K562 (cell line): ENCODE measurements around the gene NET1. TPM values are rescaled to one million over a fixed set of nuclear protein-coding genes. Genes with fewer than 3 reads are reported as not detected.

Experiments used
- ARID3A ChIP-seq: IDR thresholded peaks from 2 replicates; pipeline ENCODE4 v1.6.1; 2012; ENCODE audit warnings: low read depth, low read length, improper control_type of control experiment, borderline replicate concordance
- BRF1 ChIP-seq: IDR thresholded peaks from 3 replicates; pipeline ENCODE4 v1.6.1; 2011; ENCODE audit warnings: borderline replicate concordance, mild to moderate bottlenecking; ENCODE audit not compliant: insufficient read length; ENCODE audit errors: extremely low read depth
- CBFA2T3 ChIP-seq: fragments of 450-650 bp; IDR thresholded peaks from 2 replicates; pipeline ENCODE4 v1.6.1; 2017
- E2F1 ChIP-seq: sonication (generic); formaldehyde crosslinking; IDR thresholded peaks from 2 replicates; pipeline ENCODE4 v1.8.1; 2023; ENCODE audit warnings: mild to moderate bottlenecking, missing genetic modification reagents, moderate library complexity
- EHMT2 ChIP-seq: fragments of 450-650 bp; IDR thresholded peaks from 2 replicates; pipeline ENCODE4 v1.6.1; 2018; ENCODE audit warnings: antibody characterized with exemption
- ESRRA ChIP-seq: fragments of 450-650 bp; IDR thresholded peaks from 2 replicates; pipeline ENCODE4 v1.6.1; 2014; ENCODE audit warnings: low read depth, mild to moderate bottlenecking, moderate library complexity, borderline replicate concordance
- FOXJ2 ChIP-seq: fragments of 200-800 bp; sonication (Bioruptor generic); IDR thresholded peaks from 2 replicates; pipeline ENCODE4 v1.6.1; 2016; ENCODE audit warnings: missing genetic modification characterization, missing compliant biosample characterization
- FOXJ3 ChIP-seq: sonication (generic); formaldehyde crosslinking; IDR thresholded peaks from 2 replicates; pipeline ENCODE4 v1.4.0; 2020; ENCODE audit warnings: mild to moderate bottlenecking, missing genetic modification reagents
- GATAD2A ChIP-seq: fragments of 450-650 bp; IDR thresholded peaks from 2 replicates; pipeline ENCODE4 v1.6.1; 2017
- HDAC1 ChIP-seq, 2 experiments: fragments of 450-650 bp; IDR thresholded peaks; 2 replicates each; pipeline ENCODE4 v1.6.1; 2016 to 2017; ENCODE audit warnings: inconsistent platforms in 1 of 2, mild to moderate bottlenecking in 1 of 2, moderate library complexity in 1 of 2
- HDAC2 ChIP-seq: fragments of 450-650 bp; IDR thresholded peaks from 2 replicates; pipeline ENCODE4 v1.6.1; 2016; ENCODE audit warnings: mild to moderate bottlenecking
- HINFP ChIP-seq: fragments of 450-650 bp; conservative IDR thresholded peaks from 2 replicates; pipeline ENCODE4 v1.6.1; 2016; ENCODE audit warnings: missing genetic modification characterization, low read depth, mild to moderate bottlenecking, control low read depth, missing compliant biosample characterization
- KAT7 ChIP-seq: sonication (generic); formaldehyde crosslinking; IDR thresholded peaks from 2 replicates; pipeline ENCODE4 v1.8.0; 2022; ENCODE audit warnings: missing genetic modification reagents, mild to moderate bottlenecking, borderline replicate concordance
- MAX ChIP-seq: sonication (generic); formaldehyde crosslinking; IDR thresholded peaks from 2 replicates; pipeline ENCODE4 v1.9.0; 2022; ENCODE audit warnings: mild to moderate bottlenecking, missing genetic modification reagents
- MEF2A ChIP-seq: IDR thresholded peaks from 2 replicates; pipeline ENCODE4 v1.6.1; 2011; ENCODE audit warnings: low read depth, mild to moderate bottlenecking, low read length, moderate library complexity; ENCODE audit not compliant: control insufficient read depth
- MYBL2 ChIP-seq, 2 experiments: fragments of 450-650 bp in 1 of 2; sonication (generic) in 1 of 2; formaldehyde crosslinking in 1 of 2; IDR thresholded peaks; 2 replicates each; pipeline versions ENCODE4 v1.6.1 to v1.8.1; 2017 to 2022; ENCODE audit warnings: borderline replicate concordance in 1 of 2, inconsistent platforms in 1 of 2, low read depth in 1 of 2, mild to moderate bottlenecking in 1 of 2, missing genetic modification reagents in 1 of 2, moderate library complexity in 1 of 2
- NR2F6 ChIP-seq: fragments of 450-650 bp; formaldehyde crosslinking; IDR thresholded peaks from 2 replicates; pipeline ENCODE4 v1.4.0; 2020; ENCODE audit warnings: mild to moderate bottlenecking
- PHF20 ChIP-seq: fragments of 450-650 bp; IDR thresholded peaks from 2 replicates; pipeline ENCODE4 v1.6.1; 2018; ENCODE audit not compliant: partially characterized antibody
- TSC22D4 ChIP-seq: fragments of 450-650 bp; IDR thresholded peaks from 2 replicates; pipeline ENCODE4 v1.6.1; 2016; ENCODE audit warnings: missing genetic modification characterization, missing biosample characterization, control low read depth
- U2AF2 ChIP-seq: fragments of 200-400 bp; formaldehyde crosslinking; optimal IDR thresholded peaks from 2 replicates; pipeline ENCODE3; 2017; ENCODE audit warnings: low read depth, mild to moderate bottlenecking, low read length
- USF2 ChIP-seq: sonication (generic); formaldehyde crosslinking; IDR thresholded peaks from 2 replicates; pipeline ENCODE4 v1.5.0; 2020; ENCODE audit warnings: missing genetic modification reagents
- ZNF143 ChIP-seq: sonication (generic); formaldehyde crosslinking; IDR thresholded peaks from 2 replicates; pipeline ENCODE4 v1.9.0; 2022; ENCODE audit warnings: mild to moderate bottlenecking, missing genetic modification reagents
- ZNF41 ChIP-seq: fragments of 250-450 bp; sonication (Bioruptor Pico); conservative IDR thresholded peaks from 2 replicates; pipeline ENCODE4 v1.4.0; 2020; ENCODE audit warnings: mild to moderate bottlenecking
- ZNF583 ChIP-seq: fragments of 250-450 bp; sonication (Bioruptor Pico); IDR thresholded peaks from 2 replicates; pipeline ENCODE4 v1.4.0; 2020
- ZSCAN29 ChIP-seq: fragments of 450-650 bp; IDR thresholded peaks from 2 replicates; pipeline ENCODE4 v1.6.1; 2017
- polyA plus RNA-seq, 8 experiments: library from polyadenylated mRNA; depleted of rRNA in 4 of 8; stranded (reverse) in 5 of 8; unstranded in 3 of 8; fragments of >200 nt; fragmentation: Nextera tagmentation in 2 of 8; fragmentation: Illumina TruSeq in 1 of 8; extraction: Ambion mirVana in 2 of 8; extraction: Trizol in 1 of 8; gene quantifications; 2 replicates each; pipeline versions ENCODE4 v1.2.1 to v1.2.3, GENCODE V29; 2011 to 2014; ENCODE audit warnings: inconsistent platforms in 1 of 8, missing spikeins in 1 of 8
- total RNA-seq, 7 experiments: library from RNA; depleted of rRNA in 6 of 7; stranded (reverse); fragments of >200 nt in 6 of 7; fragmentation: Illumina TruSeq in 2 of 7; extraction: Trizol in 2 of 7; gene quantifications; 2 replicates each; pipeline versions ENCODE4 v1.2.1 to v1.2.3, GENCODE V29; 2011 to 2021; ENCODE audit warnings: low replicate concordance in 1 of 7

Gene NET1
- total and polyA plus RNA-seq, 9 of the 15 experiments (the other 6 are each of a cell fraction or from before 2014, with no cell fraction given), result 47.4 to 258 (median 106) TPM

GRCh38 chr10:5449823-5450222 is 37.5 kb downstream of the NET1 start (continued):
- no peak; the same call in 1 of the 2 replicates for TF ChIP-seq HINFP (tag)
- no peak for TF ChIP-seq ZNF583 (CRISPR knock-in tag)
- TF ChIP-seq ZNF41 (CRISPR knock-in tag), result 0 out of 2 replicates have a peak, but pooled peaks have one; percentile 18
- TF ChIP-seq ZSCAN29, result no peak
- peak in 1 of 2 experiments; percentile 76; a peak in 1 of 4 replicates for TF ChIP-seq HDAC1 (IDR thresholded peaks at IDR 0.05)
- TF ChIP-seq ARID3A, result no peak
- no peak for TF ChIP-seq TSC22D4
- no peak for TF ChIP-seq KAT7 (CRISPR knock-in tag)
- TF ChIP-seq BRF1, result no peak
- no peak for TF ChIP-seq FOXJ3 (CRISPR knock-in tag)
- TF ChIP-seq GATAD2A, result 0 out of 2 replicates have a peak, but pooled peaks have one; percentile 65
- no peak for TF ChIP-seq MEF2A
- no peak for TF ChIP-seq ZNF143
- no peak for TF ChIP-seq FOXJ2 (tag)
- peak; percentile 30; the same call in 1 of the 2 replicates for TF ChIP-seq HDAC2
- no peak for TF ChIP-seq U2AF2
- peak; percentile 48; the same call in 1 of the 2 replicates for TF ChIP-seq CBFA2T3
- no peak for TF ChIP-seq MYBL2 (IDR thresholded peaks at IDR 0.05; ENCODE audit: low read depth)
- no peak for TF ChIP-seq MYBL2 (CRISPR knock-in tag; IDR thresholded peaks at IDR 0.05; ENCODE audit: borderline replicate concordance)
- no peak for TF ChIP-seq EHMT2
- TF ChIP-seq PHF20, result no peak
- TF ChIP-seq USF2 (CRISPR knock-in tag), result no peak
- TF ChIP-seq NR2F6 (CRISPR knock-in tag), result no peak
- no peak for TF ChIP-seq E2F1 (CRISPR knock-in tag)
- TF ChIP-seq ESRRA, result no peak
- TF ChIP-seq MAX (CRISPR knock-in tag), result 0 out of 2 replicates have a peak, but pooled peaks have one; percentile 20
